ENCODE results near the gene PRKAR2B. TPM values are rescaled to one million over a fixed set of nuclear protein-coding genes. Genes with fewer than 3 reads are reported as not detected.

Gene PRKAR2B
- total RNA-seq, 1 experiment from 2014 or later: 15.1 TPM

- no peak for ATAC-seq
- Histone ChIP-seq H3K36me3 (ENCODE audit: control insufficient read depth in 1 of 2, insufficient read depth in 2 of 2, low read length in 2 of 2) (no peaks in the 10 kb centered on the region), H3K9me3 (ENCODE audit: control insufficient read depth in 1 of 2, insufficient read depth in 1 of 2, low read depth in 1 of 2, low read length in 2 of 2) (no peaks in the 10 kb centered on the region), H3K4me2 (ENCODE audit: low read length) (no peak overlapping the region), H3K4me1 (ENCODE audit: control insufficient read depth in 1 of 2, insufficient read depth in 2 of 2, low read length in 2 of 2) (no peaks in the 10 kb centered on the region), H3K79me2 (ENCODE audit: insufficient read depth, low read length) (no peaks in the 10 kb centered on the region), H3K9me2 (ENCODE audit: insufficient read depth) (no peaks in the 10 kb centered on the region), H3K4me3 (replicated peaks in 1 of 2; ENCODE audit: low read depth in 1 of 2, low read length in 2 of 2) (no peak overlapping the region), H3K27me3 (ENCODE audit: insufficient read depth, low read length) (no peaks in the 10 kb centered on the region), H3K9ac (ENCODE audit: low read length) (no peak overlapping the region), H4K20me1 (ENCODE audit: insufficient read depth) (no peaks in the 10 kb centered on the region), H3K27ac (ENCODE audit: low read depth, low read length) (no peak overlapping the region), H2AFZ (ENCODE audit: low read depth, low read length, poor library complexity, severe bottlenecking) (no peak overlapping the region)
- CTCF ChIA-PET: no interaction called here
- TF ChIP-seq MAX (IDR thresholded peaks at IDR 0.05): no peak
- no peak for TF ChIP-seq ELF1 (IDR thresholded peaks at IDR 0.05; ENCODE audit: borderline replicate concordance, low read depth)
- BruUV-seq (replicated peaks): no TSS peak
- no peak for DNase-seq (ENCODE audit: low read depth, low spot score)
- intact Hi-C loops (cut with micrococcal nuclease): no loop called here
- RAD21 ChIA-PET (ENCODE audit: low non-redundant PET in 1 of 2, low total read pairs in 2 of 2, uncharacterized antibody in 2 of 2, unreplicated experiment in 2 of 2): no interaction called here
- POLR2A ChIA-PET: no interaction called here
Measured at GRCh38 chr7:107063245-107064120, 19.0 kb downstream of the PRKAR2B start.

GRCh38 chr7:107064255-107064654 lies 19.8 kb downstream of the PRKAR2B start:
- no peak overlapping the region for H3K9ac ChIP-seq (ENCODE audit: low read length)
- RAD21 ChIA-PET (ENCODE audit: low non-redundant PET in 1 of 2, low total read pairs in 2 of 2, uncharacterized antibody in 2 of 2, unreplicated experiment in 2 of 2): no interaction called here
- no peaks in the 10 kb centered on the region for H3K4me1 ChIP-seq (ENCODE audit: control insufficient read depth in 1 of 2, insufficient read depth in 2 of 2, low read length in 2 of 2)
- TF ChIP-seq ZFX (IDR thresholded peaks at IDR 0.05): no peak
- TF ChIP-seq YY1 (IDR thresholded peaks at IDR 0.05; ENCODE audit: extremely low read depth, insufficient replicate concordance, low read depth, low read length): no peak
- TF ChIP-seq SIN3A (IDR thresholded peaks at IDR 0.05; ENCODE audit: low read depth): no peak
- no peak for TF ChIP-seq EZH2phosphoT487 (IDR thresholded peaks at IDR 0.05; ENCODE audit: borderline replicate concordance)
- no peak for TF ChIP-seq ZNF274 (IDR thresholded peaks at IDR 0.05; ENCODE audit: low read depth, low read length)
- TF ChIP-seq ZBTB33 (IDR thresholded peaks at IDR 0.05; ENCODE audit: extremely low read depth, insufficient replicate concordance, low read length): no peak
- TF ChIP-seq CBX3 (IDR thresholded peaks at IDR 0.05; ENCODE audit: low read depth): no peak
- TF ChIP-seq POLR2AphosphoS5 (IDR thresholded peaks at IDR 0.05; ENCODE audit: low read depth, low read length): no peak
- TF ChIP-seq REST (IDR thresholded peaks at IDR 0.05; ENCODE audit: low read depth): no peak
- no peak for TF ChIP-seq SP1 (IDR thresholded peaks at IDR 0.05; ENCODE audit: low read depth)
- no peak for TF ChIP-seq ELF1 (IDR thresholded peaks at IDR 0.05; ENCODE audit: borderline replicate concordance, low read depth)
- CTCF ChIA-PET: no interaction called here
- no peaks in the 10 kb centered on the region for H3K79me2 ChIP-seq (ENCODE audit: insufficient read depth, low read length)
- no peak overlapping the region for H3K4me2 ChIP-seq (ENCODE audit: low read length)
- ATAC-seq: no peak
- no peaks in the 10 kb centered on the region for H3K9me3 ChIP-seq (ENCODE audit: control insufficient read depth in 1 of 2, insufficient read depth in 1 of 2, low read depth in 1 of 2, low read length in 2 of 2)
- no peaks in the 10 kb centered on the region for H3K36me3 ChIP-seq (ENCODE audit: control insufficient read depth in 1 of 2, insufficient read depth in 2 of 2, low read length in 2 of 2)
- H2AFZ ChIP-seq (ENCODE audit: low read depth, low read length, poor library complexity, severe bottlenecking): no peak overlapping the region
- H3K27me3 ChIP-seq (ENCODE audit: insufficient read depth, low read length): no peaks in the 10 kb centered on the region
- intact Hi-C loops (cut with micrococcal nuclease): no loop called here
- no peaks in the 10 kb centered on the region for H3K9me2 ChIP-seq (ENCODE audit: insufficient read depth)
- H4K20me1 ChIP-seq (ENCODE audit: insufficient read depth): no peaks in the 10 kb centered on the region
- H3K4me3 ChIP-seq (replicated peaks in 1 of 2; ENCODE audit: low read depth in 1 of 2, low read length in 2 of 2): no peak overlapping the region
- no peak for DNase-seq (ENCODE audit: low read depth, low spot score)
- BruUV-seq (replicated peaks): no TSS peak
- POLR2A ChIA-PET: no interaction called here
- H3K27ac ChIP-seq (ENCODE audit: low read depth, low read length): no peak overlapping the region
